Choroid plexus epithelial cell (primary cell): Measurements from ENCODE around the gene C5AR2.
A peak's percentile ranks its signal among the peaks of the same experiment; 100 is the strongest.

Experiments used
- DNase-seq: peaks from one replicate; pipeline ENCODE4 v3.0.0-alpha.2; 2010; ENCODE audit warnings: low read depth
- H3K4me3 ChIP-seq: 2 replicates; pipeline ENCODE4 v1.5.1; 2011; ENCODE audit warnings: low read depth, mild to moderate bottlenecking, control low read depth, low read length, moderate library complexity
- CTCF ChIP-seq: conservative IDR thresholded peaks from 2 replicates; pipeline ENCODE4 v1.5.1; 2011; ENCODE audit warnings: low read depth, mild to moderate bottlenecking, control low read depth, inconsistent platforms, low read length, moderate library complexity

The C5AR2 gene

GRCh38 chr19:47313754-47314295 is 18.1 kb upstream of the C5AR2 start:
- no peak overlapping the region for H3K4me3 ChIP-seq
- TF ChIP-seq CTCF, result no peak
- peak; percentile 20 for DNase-seq

GRCh38 chr19:47315125-47315821 is 16.7 kb upstream of the C5AR2 start:
- no peak for TF ChIP-seq CTCF
- peak; percentile 99 for DNase-seq
- no peak overlapping the region for H3K4me3 ChIP-seq

- no peak for DNase-seq
- H3K4me3 ChIP-seq, result no peak overlapping the region
- TF ChIP-seq CTCF, result no peak
These were observed 15.5 kb upstream of the C5AR2 start for GRCh38 chr19:47316513-47316912.

GRCh38 chr19:47319923-47320871 is 11.8 kb upstream of the C5AR2 start:
- H3K4me3 ChIP-seq, result no peak overlapping the region
- DNase-seq, result no peak
- TF ChIP-seq CTCF, result no peak

- DNase-seq, result no peak
- H3K4me3 ChIP-seq, result no peak overlapping the region
- TF ChIP-seq CTCF, result no peak
These were observed 10.3 kb upstream of the C5AR2 start for GRCh38 chr19:47321630-47322029.

- no peak for TF ChIP-seq CTCF
- no peak overlapping the region for H3K4me3 ChIP-seq
- DNase-seq, result no peak
These were observed 9.9 kb upstream of the C5AR2 start for GRCh38 chr19:47322058-47322457.
